Psoas muscle (tissue), 8 donors: ENCODE data around the gene ARV1. TPM values are rescaled to one million over a fixed set of nuclear protein-coding genes. Genes with fewer than 3 reads are reported as not detected.

Source experiments
- ATAC-seq, 4 donors: fragments of 200-7000 bp; cut with Tn5 transposase; one replicate each; pipeline ENCODE4 v1.9.1; 2020; ENCODE audit warnings: moderate library complexity in 3 of 4, mild to moderate bottlenecking in 2 of 4
- DNase-seq, 2 donors: peaks; one replicate each; pipeline ENCODE4 v3.0.0-alpha.2; 2020
- H3K27ac ChIP-seq: fragments of 200-600 bp; one replicate; pipeline ENCODE4 v1.8.0; 2022
- H3K27me3 ChIP-seq, 3 donors: fragments of 200-600 bp in 1 of 3; one replicate each; pipeline versions ENCODE4 v1.6.1 to v1.8.0; 2013 to 2022; ENCODE audit warnings: low read length in 2 of 3, mild to moderate bottlenecking in 2 of 3, moderate library complexity in 1 of 3; ENCODE audit not compliant: insufficient read depth in 3 of 3
- H3K36me3 ChIP-seq, 2 donors: fragments of 200-600 bp in 1 of 2; one replicate each; pipeline versions ENCODE4 v1.6.1 to v1.8.0; 2013 to 2022; ENCODE audit warnings: low read depth in 1 of 2, mild to moderate bottlenecking in 1 of 2, moderate library complexity in 1 of 2; ENCODE audit not compliant: insufficient read depth in 1 of 2
- H3K4me1 ChIP-seq: fragments of 200-600 bp; one replicate; pipeline ENCODE4 v1.8.0; 2022
- H3K4me3 ChIP-seq: fragments of 200-600 bp; one replicate; pipeline ENCODE4 v1.8.0; 2022; ENCODE audit warnings: mild to moderate bottlenecking
- H3K9me3 ChIP-seq: fragments of 200-600 bp; one replicate; pipeline ENCODE4 v1.8.0; 2022
- WGBS, 3 donors: extraction: QIAGEN DNeasy Blood & Tissue Kit; methylation state at CpG; one replicate each; pipeline versions ENCODE4 v1.1.6 to v1.1.7; 2013; 5-methylcytosine and 5-hydroxymethylcytosine counted together
- intact Hi-C, 2 donors: fragments of 100-400 bp; cut with DNase I; formaldehyde crosslinking; loops; one replicate each; pipeline versions ENCODE4 v1.11.0 to v1.14.2; 2022
- polyA plus RNA-seq, 3 donors: library from polyadenylated mRNA; stranded (reverse); fragments of 200-250 nt; gene quantifications; one replicate each; pipeline ENCODE4 v1.2.3, GENCODE V29; 2013
- total RNA-seq, 4 donors: library from RNA; stranded (reverse); fragmentation: NEBNext Ultra II Directional in 2 of 4; extraction: Animal tissue kit (Norgen Biotek cat#: 25700) in 2 of 4; gene quantifications; one replicate each; pipeline versions ENCODE4 v1.2.1 to v1.2.4, GENCODE V29; 2021 to 2023
- TF ChIP-seq, protein P1 (sequence below): fragments of 200-600 bp; IDR thresholded peaks from one replicate; pipeline ENCODE4 v1.8.0; 2022; ENCODE audit warnings: antibody characterized with exemption
- donor health status: healthy with polysubstance abuse.
- donor health status: DM: no; HTN: no; CAD: no; lungs with moderate emphysema.
- donor health status: Bipolar disorder and iron deficiency.
- donor health status: healthy.
- donor health status: DM: yes; HTN: yes; CAD: no.
- donor health status: DM: no; HTN: no; CAD: no.
- donor health status: DM: no; HTN: no; CAD: no.
- donor health status: DM: yes; HTN: yes; CAD: no.

Gene ARV1
- total and polyA plus RNA-seq, 7 donors, result 7.9 to 22.5 (median 13.9) TPM

- intact Hi-C loops, result loop anchor here in 1 of 2 donors (5.0 kb wide), 1 partner anchor 235 kb away; no protein-coding TSS in a partner anchor
- H3K36me3 ChIP-seq, result peaks cover 0 to 25% of the 10 kb centered on the region in 2 donors
- DNase-seq (no peak), ATAC-seq (no peak)
- no peaks in the 10 kb centered on the region for H3K9me3 ChIP-seq
- TF ChIP-seq, protein P1, sequence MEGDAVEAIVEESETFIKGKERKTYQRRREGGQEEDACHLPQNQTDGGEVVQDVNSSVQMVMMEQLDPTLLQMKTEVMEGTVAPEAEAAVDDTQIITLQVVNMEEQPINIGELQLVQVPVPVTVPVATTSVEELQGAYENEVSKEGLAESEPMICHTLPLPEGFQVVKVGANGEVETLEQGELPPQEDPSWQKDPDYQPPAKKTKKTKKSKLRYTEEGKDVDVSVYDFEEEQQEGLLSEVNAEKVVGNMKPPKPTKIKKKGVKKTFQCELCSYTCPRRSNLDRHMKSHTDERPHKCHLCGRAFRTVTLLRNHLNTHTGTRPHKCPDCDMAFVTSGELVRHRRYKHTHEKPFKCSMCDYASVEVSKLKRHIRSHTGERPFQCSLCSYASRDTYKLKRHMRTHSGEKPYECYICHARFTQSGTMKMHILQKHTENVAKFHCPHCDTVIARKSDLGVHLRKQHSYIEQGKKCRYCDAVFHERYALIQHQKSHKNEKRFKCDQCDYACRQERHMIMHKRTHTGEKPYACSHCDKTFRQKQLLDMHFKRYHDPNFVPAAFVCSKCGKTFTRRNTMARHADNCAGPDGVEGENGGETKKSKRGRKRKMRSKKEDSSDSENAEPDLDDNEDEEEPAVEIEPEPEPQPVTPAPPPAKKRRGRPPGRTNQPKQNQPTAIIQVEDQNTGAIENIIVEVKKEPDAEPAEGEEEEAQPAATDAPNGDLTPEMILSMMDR, result no peak
- 71 to 75% (median 75%) methylated on average over 14 of the region's 14 CpGs for WGBS, 3 donors
- peak overlapping the region; percentile 81 for H3K4me3 ChIP-seq
- no peaks in the 10 kb centered on the region for H3K27me3 ChIP-seq
- peak overlapping the region; percentile 27 for H3K27ac ChIP-seq
- H3K4me1 ChIP-seq, result peaks cover 16% of the 10 kb centered on the region
Observed at GRCh38 chr1:230976825-230977747, 1.8 kb upstream of the ARV1 start.

GRCh38 chr1:230977761-230978490 lies 968 bp upstream of the ARV1 start:
- Histone ChIP-seq H3K27ac (peak overlapping the region; percentile 46), H3K4me3 (peak overlapping the region; percentile 81), H3K4me1 (peaks cover 16% of the 10 kb centered on the region), H3K36me3 (peaks cover 0 to 25% of the 10 kb centered on the region in 2 donors), H3K9me3 (no peaks in the 10 kb centered on the region), H3K27me3 (no peaks in the 10 kb centered on the region)
- 2 to 3% (median 2%) methylated on average over 40 to 52 of the region's 52 CpGs for WGBS, 3 donors
- TF ChIP-seq, protein P1, result no peak
- intact Hi-C loops, result loop anchor here in 1 of 2 donors (5.0 kb wide), 1 partner anchor 234 kb away; no protein-coding TSS in a partner anchor
- ATAC-seq (peak in 2 of 4 donors; percentile 1 to 2), DNase-seq (peak; percentile 60 to 63)

- intact Hi-C loops, result loop anchor here in 1 of 2 donors (5.0 kb wide), 1 partner anchor 233 kb away; no protein-coding TSS in a partner anchor
- WGBS, 3 donors, result 6 to 7% (median 7%) methylated on average over 12 of the region's 12 CpGs
- TF ChIP-seq, protein P1, result no peak
Observed at GRCh38 chr1:230979389-230979716, 459 bp downstream of the ARV1 start.

GRCh38 chr1:230979952-230980351 lies 1.1 kb downstream of the ARV1 start:
- peaks cover 16% of the 10 kb centered on the region for H3K4me1 ChIP-seq
- no peak for DNase-seq
- no peaks in the 10 kb centered on the region for H3K27me3 ChIP-seq
- peaks cover 0 to 28% of the 10 kb centered on the region in 2 donors for H3K36me3 ChIP-seq
- intact Hi-C loops, result loop anchor here in 1 of 2 donors (5.0 kb wide), 1 partner anchor 232 kb away; no protein-coding TSS in a partner anchor
- TF ChIP-seq, protein P1, result no peak
- no peak overlapping the region for H3K27ac ChIP-seq
- WGBS, 3 donors, result 79 to 83% (median 81%) methylated on average over 4 of the region's 4 CpGs
- peak overlapping the region; percentile 81 for H3K4me3 ChIP-seq
- ATAC-seq, result no peak
- no peaks in the 10 kb centered on the region for H3K9me3 ChIP-seq

More at GRCh38 chr1:230979389-230979716, 459 bp downstream of the ARV1 start:
- no peaks in the 10 kb centered on the region for H3K27me3 ChIP-seq
- peaks cover 0 to 28% of the 10 kb centered on the region in 2 donors for H3K36me3 ChIP-seq
- H3K4me1 ChIP-seq, result peaks cover 16% of the 10 kb centered on the region
- peak overlapping the region; percentile 81 for H3K4me3 ChIP-seq
- DNase-seq, result no peak
- peak overlapping the region; percentile 65 for H3K27ac ChIP-seq
- ATAC-seq, result peak in 1 of 4 donors; percentile 7
- no peaks in the 10 kb centered on the region for H3K9me3 ChIP-seq
